GM19238 (cell line): Measurements from ENCODE around the gene ZNF90.
"Not testable (repeated sequence)": the region's sequence is repeated elsewhere in the genome, so short reads cannot be mapped to it uniquely, and the experiment has no call there.

Experiments
- DNase-seq: peaks from one replicate; pipeline ENCODE4 v3.0.0; 2011; ENCODE audit warnings: low spot score; ENCODE audit not compliant: insufficient read length

ZNF90 gene

DNA sequence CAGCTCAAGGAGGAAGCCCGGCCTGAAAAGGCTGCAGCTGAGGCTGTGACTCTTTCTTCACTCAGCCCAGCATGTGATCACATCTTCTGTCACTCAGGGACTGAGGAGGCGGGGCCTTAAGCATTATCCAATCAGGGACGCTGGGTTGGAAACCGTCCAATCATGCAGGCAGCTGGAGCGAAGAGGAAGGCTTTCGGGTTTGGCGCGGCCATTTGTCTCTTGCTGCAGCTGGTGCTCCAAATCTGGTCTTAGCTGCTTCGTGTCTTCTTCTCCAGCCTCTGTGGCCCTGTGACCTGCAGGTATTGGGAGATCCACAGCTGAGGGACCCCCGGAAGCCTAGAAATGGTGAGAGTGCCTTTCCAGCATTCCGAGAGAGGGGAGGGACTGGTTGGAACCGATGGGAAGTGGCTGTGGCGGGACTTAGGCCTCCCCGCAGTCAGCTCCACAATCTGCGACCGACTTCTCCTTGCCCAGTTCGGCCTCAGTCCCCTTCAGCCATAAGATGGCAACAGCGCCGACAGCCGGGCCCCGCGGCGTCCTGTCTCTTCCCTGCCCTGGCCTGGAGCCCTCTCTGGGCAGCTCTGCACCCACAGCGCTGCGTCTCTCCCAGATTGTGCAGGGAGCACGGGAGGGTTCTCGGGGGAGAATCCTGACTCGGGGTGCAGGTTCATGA is at the start of gene ZNF90:
ZNF90 (plus strand) TSS at position 210 of the 673 bp plus-strand sequence; CDS start at position 343, 133 bp downstream.
- peak; percentile 57 for DNase-seq

DNA sequence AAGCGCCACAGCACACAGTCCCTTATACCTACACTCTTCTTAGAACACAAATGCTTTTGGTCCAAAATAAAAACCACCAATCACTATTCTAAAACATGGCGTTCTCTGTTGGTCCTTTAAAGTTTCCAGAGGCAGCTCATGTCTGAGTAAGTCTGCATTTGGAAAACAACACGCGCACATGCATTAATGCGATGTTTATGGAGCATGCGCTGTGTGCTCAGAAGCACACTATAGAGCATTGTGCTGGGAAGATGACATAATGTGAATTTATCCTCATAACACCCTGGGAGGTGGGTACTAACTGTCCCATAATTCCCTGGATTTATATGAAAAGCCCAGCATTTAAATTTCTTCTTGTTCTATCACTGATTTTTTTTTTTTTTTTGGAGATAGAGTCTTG is 49.2 kb upstream of the ZNF90 start:
- no peak for DNase-seq

DNA sequence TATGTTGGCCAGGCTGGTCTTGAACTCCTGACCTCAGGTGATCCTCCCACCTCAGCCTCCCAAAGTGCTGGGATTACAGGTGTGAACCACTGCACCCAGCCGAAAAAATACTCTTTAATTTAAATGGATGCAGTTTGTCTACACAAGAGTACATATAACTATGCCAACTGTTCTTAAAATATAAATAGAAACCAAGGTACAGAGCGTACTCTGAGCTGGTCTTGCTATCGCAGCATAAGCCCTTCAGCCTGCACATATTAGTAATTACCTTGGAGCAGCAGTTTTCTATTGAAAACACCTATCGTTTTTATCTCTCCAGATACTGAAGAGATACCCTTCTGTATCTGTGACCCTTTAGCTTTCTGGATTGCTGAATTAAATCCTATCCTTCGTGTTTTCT is 41.9 kb upstream of the ZNF90 start:
- DNase-seq: no peak

DNA sequence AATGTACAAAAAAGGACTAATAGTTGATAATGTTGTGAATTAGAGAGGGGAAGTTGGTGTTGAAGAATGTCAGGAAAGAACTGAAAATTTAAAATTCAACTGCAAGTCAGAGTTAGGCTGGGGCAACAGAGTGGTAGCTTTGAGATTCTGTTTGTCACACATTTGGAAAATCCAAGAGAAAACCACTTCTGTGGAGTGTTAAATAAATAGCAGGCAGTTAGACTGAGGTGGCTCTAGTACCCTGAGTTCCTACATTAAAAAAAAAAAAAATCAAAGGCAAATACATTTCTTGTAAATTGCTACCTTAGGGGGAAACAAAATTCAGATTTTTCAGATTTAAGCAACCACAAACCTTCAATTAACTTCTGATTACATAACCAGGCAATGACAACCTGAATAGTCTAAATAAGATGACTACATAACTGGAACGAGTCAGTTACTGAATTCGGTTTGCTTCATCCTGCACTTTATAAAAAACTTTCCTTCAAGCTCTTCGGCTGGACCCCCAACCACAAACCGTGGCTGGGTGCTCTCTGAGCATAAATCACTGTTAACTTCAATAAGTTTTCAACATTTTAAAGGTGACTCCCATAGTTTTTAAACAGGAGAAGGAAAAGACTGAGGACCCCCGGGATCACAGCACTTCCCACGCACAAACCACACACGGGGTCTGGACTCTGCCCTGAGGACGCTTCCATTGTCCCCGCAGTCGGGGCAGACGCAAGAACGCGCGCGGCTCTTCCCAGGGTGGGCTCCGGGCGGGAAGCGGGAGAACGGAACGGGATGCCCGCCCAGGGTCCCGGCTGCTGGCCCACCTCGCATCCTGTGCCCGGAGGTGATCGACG is 39.2 kb upstream of the ZNF90 start:
- DNase-seq: no peak

DNA sequence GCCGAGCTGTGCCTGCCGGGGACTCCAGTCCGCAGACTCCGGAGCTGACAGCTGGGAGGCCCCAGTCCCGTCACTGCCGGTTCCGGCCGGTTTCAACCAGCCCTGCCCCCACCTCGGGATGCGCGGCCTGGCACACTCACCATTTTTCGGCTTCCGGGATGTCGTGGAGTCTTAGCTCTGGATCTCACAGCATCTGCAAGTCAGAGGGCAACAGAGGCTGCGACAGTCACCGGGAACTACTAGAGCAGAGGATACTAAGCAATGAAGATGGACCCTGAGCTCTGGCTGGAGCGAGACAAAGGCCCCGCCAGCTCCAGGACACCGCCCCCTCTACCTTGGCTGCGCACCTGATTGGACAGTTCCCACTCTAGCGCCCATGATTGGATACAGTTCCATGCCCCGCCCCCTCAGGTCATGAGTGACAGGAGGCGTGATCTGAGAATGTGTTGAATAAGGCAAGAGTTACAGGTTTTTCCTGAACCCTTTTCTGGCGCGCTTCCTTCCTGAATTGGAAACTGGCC is 38.5 kb upstream of the ZNF90 start, which contains the start of gene ZNF682:
ZNF682 (minus strand) TSS at position 303 of the 521 bp plus-strand sequence; CDS start at position 143, 160 bp downstream.
- DNase-seq: peak; percentile 81

DNA sequence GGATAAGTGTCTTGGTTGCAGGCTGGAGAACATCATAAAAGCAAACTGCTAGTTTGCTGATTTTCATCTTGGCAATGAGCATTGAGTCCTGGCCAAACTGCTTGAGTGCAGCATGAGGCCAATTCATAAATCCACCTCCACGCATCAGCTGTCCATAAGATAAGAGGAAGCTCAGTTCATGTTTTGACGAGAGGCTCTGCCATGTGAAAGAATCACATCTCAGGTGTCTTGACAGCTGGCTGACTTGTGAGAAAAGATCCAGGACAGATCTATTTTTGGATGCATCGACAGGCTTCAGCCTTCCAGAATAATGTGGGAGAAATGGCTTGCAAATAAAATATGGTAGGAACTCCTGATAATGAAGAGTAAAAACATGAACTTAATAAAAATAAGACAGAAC is 33.1 kb upstream of the ZNF90 start:
- no peak for DNase-seq

DNA sequence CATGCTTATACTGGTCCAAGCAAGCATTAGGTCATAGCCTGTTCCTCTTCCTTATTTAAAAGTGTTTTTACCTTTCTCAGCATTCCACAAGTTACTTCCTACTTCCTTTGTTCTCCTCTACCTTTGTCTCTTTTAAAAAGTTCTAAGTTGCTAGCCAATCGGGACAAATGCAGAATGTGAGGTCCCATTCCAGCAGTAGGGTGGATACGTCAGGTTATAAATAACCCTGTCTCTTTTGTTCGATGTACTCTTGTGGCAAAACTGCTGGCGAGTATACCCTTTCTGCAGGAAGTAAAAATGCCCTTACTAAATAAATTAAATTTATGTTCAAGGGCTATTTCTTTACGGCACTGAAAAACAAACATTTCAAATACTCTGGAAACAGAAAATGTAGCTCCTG is 32.1 kb upstream of the ZNF90 start:
- not testable (repeated sequence) for DNase-seq

DNA sequence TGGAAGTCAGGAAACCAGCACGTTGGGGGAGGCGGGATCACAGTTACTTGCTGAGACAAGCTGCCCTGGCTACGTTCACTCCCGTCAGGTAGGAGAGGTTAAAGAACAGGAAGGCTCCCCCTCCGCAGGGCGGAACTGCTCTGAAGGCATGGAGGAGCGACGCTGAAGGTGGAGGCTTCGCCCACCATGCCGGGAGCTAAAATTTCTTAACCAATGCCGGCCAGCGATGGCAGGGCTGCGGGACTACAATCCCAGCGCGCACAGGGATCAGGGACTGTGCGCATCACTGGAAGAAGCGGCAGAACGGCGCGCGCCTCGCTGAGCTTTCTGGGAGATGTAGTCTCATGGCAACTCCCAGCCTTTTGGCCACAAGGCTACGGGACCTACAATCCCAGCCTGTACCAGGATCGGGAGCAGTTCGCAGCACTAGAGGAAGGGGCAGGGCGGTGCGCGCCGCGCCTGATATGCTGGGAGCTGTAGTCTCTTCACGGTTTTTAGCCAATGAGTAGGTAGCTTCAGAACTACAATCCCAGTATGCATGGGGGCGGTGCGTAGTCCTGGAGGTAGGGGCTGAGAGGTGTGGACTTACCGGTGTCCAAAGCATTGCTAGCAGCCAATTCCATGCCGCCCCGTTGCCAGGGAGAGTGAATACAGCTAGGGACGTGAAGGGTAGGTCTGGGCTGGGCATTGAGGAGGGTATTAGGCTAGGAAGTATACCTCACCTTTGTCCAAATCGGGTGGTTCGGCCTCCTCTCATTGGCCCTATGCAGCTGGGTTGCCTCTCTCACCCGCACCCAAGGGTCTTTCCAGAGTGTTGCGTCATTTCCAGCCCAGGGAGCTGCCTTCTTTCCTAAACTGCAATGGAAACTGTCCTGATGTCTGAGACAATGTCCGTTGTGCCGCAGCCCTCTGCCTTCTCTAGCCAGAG is 25.7 kb upstream of the ZNF90 start:
- DNase-seq: peak; percentile 41

DNA sequence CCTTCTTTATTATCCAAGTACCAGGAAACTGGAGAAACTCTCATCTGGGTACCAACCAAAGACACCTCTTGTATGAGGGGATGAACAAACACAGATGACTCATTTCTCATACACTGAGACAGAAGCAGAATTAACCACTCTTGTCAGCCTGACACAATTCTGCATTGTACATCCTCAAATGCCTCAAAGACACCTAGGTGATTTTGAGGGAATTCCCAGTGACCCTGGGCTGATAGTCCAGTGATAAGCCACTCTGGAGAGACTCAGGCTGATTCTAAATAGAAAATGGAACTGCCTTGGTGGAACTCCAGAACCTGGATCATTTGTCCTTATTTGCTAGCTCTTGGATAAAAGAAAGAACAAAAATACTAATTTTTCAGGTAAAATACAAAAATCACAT is 19.1 kb upstream of the ZNF90 start:
- DNase-seq: not testable (repeated sequence)

DNA sequence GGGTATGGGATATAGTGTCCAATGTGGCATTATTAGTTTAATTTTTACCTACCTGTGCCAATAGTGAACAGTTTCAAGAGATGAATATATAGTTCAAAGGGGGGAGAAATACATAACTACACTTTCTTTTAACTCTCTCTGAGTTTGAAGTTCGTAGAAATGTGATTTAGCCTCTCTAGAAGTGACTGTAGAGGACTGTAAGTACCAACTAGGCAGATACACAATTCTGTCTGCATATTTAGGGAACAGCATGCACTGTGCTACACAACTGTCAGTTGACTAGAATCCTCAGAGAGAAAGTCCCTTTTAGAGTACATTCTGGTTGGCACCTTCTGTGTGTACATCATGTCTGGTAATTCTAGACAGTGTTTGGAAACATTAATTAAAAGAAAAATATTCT is 17.5 kb upstream of the ZNF90 start:
- DNase-seq: no peak

DNA sequence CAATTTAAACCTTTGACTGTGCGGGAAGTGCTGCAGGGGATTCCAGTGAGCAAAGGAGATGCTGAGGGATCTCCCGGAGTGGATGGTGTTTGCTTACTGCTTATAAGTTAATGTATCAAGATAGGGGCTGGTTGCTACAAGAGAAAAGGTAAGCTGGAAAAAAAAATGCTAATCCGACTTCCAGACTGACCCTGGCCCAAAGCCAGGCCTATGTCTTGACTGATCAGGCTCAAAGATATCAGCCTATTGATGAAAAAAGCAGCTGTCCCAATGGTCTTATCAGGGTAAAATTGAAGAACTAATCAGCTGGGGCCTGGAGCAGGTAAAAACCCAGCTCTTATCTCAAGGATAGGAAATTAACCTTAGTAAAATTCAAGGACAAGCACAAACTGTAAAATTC is 10.9 kb upstream of the ZNF90 start:
- DNase-seq: no peak

DNA sequence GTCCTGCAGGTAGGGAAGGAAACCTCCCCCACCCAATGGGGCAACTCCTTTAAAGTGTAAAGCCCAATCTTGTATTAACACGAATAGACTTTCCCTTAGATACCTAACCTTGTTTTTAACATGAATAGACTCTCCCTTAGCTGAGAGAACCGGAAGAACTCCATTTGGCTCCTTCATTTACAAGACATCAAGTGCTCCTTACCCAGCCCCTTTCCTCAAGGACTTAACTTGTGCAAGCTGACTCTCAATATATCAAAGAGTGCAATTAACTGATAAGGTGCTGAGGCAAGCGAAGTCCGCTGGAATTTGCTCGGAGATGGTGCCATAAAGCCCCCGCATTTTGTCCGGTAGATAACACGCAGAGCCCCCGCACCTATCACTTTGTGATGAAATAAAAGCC is 9.9 kb upstream of the ZNF90 start:
- no peak for DNase-seq

DNA sequence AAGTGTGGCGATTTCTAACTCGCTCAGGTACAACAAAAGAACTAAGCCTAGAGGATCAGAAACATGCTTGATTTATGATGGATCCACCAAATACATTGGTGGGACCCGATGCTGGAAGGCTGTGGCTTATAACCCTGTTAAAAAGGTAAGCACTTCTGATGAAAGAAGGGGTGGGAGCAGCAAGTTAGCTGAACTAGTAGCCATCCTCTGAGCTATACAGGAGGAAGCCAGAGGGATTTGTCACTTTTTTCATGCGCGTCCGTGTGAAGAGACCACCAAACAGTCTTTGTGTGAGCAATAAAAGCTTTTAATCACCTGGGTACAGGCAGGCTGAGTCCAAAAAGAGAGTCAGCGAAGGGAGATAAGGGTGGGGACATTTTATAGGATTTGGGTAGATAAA is 9.2 kb upstream of the ZNF90 start:
- DNase-seq: not testable (repeated sequence)

DNA sequence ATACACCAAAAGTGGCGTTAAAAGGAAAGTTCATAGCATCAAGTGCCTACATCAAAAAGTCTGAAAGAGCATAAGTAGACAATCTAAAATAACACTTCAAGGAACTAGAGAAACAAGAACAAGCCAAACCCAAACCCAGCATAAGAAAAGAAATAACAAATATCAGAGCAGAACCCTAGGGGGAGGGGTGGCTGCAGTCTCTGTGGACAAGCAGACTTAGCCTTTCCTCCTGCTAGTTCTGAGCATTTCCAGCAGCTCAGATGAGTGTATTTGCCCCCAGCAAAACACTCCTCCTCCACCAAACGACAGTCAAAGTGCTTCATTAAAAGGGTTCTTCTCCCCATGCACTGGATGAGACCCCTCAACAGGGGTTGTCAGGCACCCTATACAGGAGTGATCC is 7.1 kb upstream of the ZNF90 start:
- DNase-seq: no peak

DNA sequence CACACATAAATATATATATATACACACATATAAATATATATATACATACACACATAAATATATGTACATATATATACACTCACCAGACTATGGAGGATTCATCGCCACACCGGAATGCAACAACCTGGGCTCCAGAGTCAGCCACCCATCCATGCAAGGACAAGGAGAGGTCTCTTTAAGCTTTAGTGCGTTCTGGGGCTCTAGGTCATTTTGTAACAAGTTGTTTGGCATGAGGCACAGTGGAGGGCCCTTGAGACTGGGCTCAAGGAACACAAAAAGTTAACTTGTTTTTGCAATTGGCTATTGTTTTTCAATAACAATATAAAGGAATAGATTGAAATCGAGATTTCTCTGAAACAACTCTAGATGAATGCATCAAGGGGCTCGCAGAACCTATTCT is 4.9 kb upstream of the ZNF90 start:
- no peak for DNase-seq

DNA sequence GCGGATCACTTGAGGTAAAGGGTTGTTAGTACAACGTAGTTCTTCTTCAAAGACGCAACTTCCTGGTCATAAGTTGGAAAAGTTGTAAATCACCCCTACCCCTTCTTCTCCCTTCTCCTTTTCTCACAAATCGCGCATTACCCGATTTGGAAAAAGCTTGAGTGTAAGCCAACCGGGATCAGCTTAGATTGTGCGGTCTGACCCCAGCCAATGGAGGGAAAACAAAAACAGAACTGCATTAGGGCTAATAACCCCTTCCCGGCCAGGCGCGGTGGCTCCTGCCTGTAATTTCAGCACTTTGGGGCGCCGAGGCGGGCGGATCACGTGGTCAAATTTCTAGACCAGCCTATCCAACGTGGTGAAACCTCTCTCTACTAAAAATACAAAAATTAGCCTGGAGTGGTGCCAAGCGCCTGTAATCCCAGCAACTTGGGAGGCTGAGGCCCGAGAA is 806 bp downstream of the ZNF90 start:
- DNase-seq: no peak

DNA sequence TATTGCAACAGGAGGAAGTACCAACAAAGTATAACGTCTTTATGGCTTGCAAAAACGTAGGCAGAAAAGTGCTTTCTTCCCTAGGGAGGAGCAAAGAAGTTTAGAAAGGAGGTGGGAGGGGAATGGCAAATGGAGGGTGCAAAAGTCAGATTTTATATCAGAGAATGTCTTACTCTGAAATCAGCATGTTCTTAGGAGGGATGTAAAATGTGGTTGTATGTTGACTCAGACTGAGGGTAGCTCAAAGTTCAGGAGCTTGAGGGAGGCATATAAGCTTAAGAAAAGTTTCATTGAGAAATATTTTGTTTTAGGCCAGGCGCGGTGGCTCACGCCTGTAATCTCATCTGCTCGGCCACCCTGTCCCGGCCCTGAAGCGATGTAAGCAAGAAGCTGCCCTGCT is 1.7 kb downstream of the ZNF90 start:
- no peak for DNase-seq

DNA sequence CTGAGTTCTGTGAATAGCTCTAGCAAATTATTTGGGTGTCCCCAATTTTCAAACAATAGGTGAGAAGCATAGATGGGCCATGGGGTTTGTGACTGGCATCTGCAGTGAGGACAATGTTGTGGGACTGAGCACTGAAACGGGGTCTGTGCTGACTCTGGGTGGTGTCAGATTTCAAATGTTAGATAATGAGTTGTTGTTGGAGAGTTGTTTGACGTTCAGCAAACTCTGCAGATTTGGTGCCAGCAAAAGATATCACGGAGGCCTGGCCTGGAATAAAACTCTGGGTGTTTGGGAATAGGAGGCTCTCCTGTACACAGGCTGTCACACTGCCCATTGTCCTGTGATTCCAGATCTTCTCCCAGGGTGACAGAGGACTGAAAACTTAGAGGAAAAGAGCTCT is 2.9 kb downstream of the ZNF90 start:
- DNase-seq: no peak

DNA sequence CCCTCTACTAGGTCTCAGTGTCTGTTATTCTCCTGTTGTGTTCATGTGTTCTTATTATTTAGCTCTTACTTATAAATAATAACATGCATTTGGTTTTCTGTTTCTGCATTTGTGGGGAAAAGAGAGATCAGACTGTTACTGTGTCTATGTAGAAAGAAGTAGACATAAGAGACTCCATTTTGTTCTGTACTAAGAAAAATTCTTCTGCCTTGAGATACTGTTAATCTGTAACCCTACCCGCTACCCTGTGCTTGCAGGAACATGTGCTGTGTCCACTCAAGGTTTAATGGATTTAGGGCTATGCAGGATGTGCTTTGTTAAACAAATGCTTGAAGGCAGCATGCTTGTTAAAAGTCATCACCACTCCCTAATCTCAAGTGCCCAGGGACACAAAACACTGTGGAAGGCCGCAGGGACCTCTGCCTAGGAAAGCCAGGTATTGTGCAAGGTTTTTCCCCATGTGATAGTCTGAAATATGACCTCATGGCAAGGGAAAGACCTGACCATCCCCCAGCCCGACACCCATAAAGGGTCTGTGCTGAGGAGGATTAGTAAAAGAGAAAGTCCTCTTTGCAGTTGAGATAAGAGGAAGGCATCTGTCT is 4.5 kb downstream of the ZNF90 start:
- not testable (repeated sequence) for DNase-seq

DNA sequence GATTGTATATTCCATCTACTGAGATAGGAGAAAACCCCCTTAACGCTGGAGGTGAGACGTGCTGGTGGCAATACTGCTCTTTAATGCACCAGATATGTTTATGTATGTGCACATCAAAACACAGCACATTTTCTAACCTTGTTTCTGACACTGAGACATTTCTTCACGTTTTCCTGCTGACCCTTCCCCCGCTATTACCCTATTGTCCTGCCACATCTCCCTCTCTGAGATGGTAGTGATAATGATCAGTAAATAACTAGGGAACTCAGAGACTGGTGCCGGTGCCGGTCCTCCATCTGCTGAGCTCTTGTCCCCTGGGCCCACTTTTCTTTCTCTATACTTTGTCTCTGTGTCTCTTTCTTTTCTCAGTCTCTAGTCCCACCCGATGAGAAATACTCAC is 5.1 kb downstream of the ZNF90 start:
- not testable (repeated sequence) for DNase-seq

DNA sequence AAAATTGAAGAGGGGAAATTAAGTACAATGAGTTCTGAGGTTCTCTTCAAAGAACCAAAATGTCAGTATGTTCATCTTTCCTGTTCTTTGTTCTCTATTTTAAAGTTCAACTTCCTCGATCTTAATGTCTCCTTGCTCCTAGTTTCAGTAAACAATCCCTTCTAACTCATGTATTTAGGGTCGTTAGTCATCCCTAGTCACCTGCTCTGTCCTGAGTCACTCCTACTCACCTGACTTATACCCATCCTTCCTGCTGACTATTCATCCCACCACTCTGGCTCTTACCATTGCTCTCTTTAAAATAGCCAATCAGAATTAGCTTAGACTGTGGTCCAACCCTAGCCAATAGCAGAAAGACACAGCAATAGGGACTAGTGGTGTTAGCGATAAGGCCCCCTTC is 24.3 kb downstream of the ZNF90 start:
- no peak for DNase-seq
